GM23338 (cell line): Measurements from ENCODE around the gene ACSL3. TPM values are rescaled to one million over a fixed set of nuclear protein-coding genes. Genes with fewer than 3 reads are reported as not detected.

Source experiments
- ATAC-seq: fragments of 200-7000 bp; cut with Tn5 transposase; 3 replicates; pipeline ENCODE4 v1.9.1; 2020
- DNase-seq: peaks from one replicate; pipeline ENCODE4 v3.0.0-alpha.2; 2015; ENCODE audit warnings: low spot score
- H2AFZ ChIP-seq: fragments of 200-600 bp; sonication (generic); 2 replicates; pipeline ENCODE4 v1.8.0; 2016; ENCODE audit warnings: antibody characterized with exemption, mild to moderate bottlenecking, moderate library complexity
- H3F3A ChIP-seq: fragments of 200-600 bp; sonication (generic); replicated peaks from 2 replicates; pipeline ENCODE4 v1.8.0; 2017; ENCODE audit warnings: antibody characterized with exemption, mixed run types, low read depth
- H3K27ac ChIP-seq: fragments of 200-600 bp; sonication (generic); 2 replicates; pipeline ENCODE4 v1.6.1; 2016; ENCODE audit warnings: low read depth
- H3K27me3 ChIP-seq: fragments of 200-600 bp; sonication (generic); 2 replicates; pipeline ENCODE4 v1.8.0; 2016; ENCODE audit warnings: mild to moderate bottlenecking, mixed run types, moderate library complexity; ENCODE audit not compliant: insufficient read depth
- H3K36me3 ChIP-seq: fragments of 200-600 bp; sonication (generic); 2 replicates; pipeline ENCODE4 v1.8.0; 2016; ENCODE audit warnings: mild to moderate bottlenecking; ENCODE audit not compliant: insufficient read depth
- H3K4me1 ChIP-seq: fragments of 200-600 bp; sonication (generic); 2 replicates; pipeline ENCODE4 v1.8.0; 2016; ENCODE audit warnings: mild to moderate bottlenecking, moderate library complexity; ENCODE audit not compliant: insufficient read depth
- H3K4me2 ChIP-seq: fragments of 200-600 bp; sonication (generic); 2 replicates; pipeline ENCODE4 v1.7.1; 2017; ENCODE audit warnings: mixed run types
- H3K4me3 ChIP-seq: fragments of 200-600 bp; sonication (generic); 2 replicates; pipeline ENCODE4 v1.6.1; 2016; ENCODE audit warnings: mixed run types
- H3K79me2 ChIP-seq: fragments of 200-600 bp; sonication (generic); replicated peaks from 2 replicates; pipeline ENCODE4 v1.8.0; 2017; ENCODE audit warnings: mild to moderate bottlenecking; ENCODE audit not compliant: insufficient read depth
- H3K9me2 ChIP-seq: fragments of 200-600 bp; sonication (generic); 2 replicates; pipeline ENCODE4 v1.8.0; 2017; ENCODE audit not compliant: insufficient read depth
- H4K20me1 ChIP-seq: fragments of 200-600 bp; sonication (generic); replicated peaks from 2 replicates; pipeline ENCODE4 v1.8.0; 2017; ENCODE audit warnings: mild to moderate bottlenecking; ENCODE audit not compliant: insufficient read depth
- H3K27ac Mint-ChIP-seq: 2 replicates; pipeline ENCODE4 v1.8.0; 2020; ENCODE audit warnings: inconsistent platforms, mild to moderate bottlenecking, moderate library complexity, mixed read lengths
- H3K27me3 Mint-ChIP-seq: 3 replicates; pipeline ENCODE4 v1.8.0; 2022; ENCODE audit warnings: low read depth, mild to moderate bottlenecking, moderate library complexity, mixed read lengths, inconsistent platforms; ENCODE audit not compliant: insufficient read depth, poor library complexity
- H3K36me3 Mint-ChIP-seq: 3 replicates; pipeline ENCODE4 v1.8.0; 2021; ENCODE audit warnings: low read depth, mild to moderate bottlenecking, inconsistent platforms, moderate library complexity, mixed read lengths
- H3K4me1 Mint-ChIP-seq: 3 replicates; pipeline ENCODE4 v1.8.0; 2020; ENCODE audit warnings: mild to moderate bottlenecking, inconsistent platforms, mixed read lengths
- H3K4me3 Mint-ChIP-seq: 3 replicates; pipeline ENCODE4 v1.8.0; 2021; ENCODE audit warnings: moderate library complexity, mild to moderate bottlenecking, inconsistent platforms, mixed read lengths
- H3K9me3 Mint-ChIP-seq: 3 replicates; pipeline ENCODE4 v1.8.0; 2020; ENCODE audit warnings: moderate library complexity, mild to moderate bottlenecking, inconsistent platforms, mixed read lengths
- CREB1 ChIP-seq: fragments of 250-450 bp; sonication (Bioruptor Pico); IDR thresholded peaks from 2 replicates; pipeline ENCODE4 v1.5.0; 2020; ENCODE audit warnings: low read depth, mild to moderate bottlenecking, moderate library complexity
- CTCF ChIP-seq, 2 experiments: fragments of 200-600 bp in 1 of 2; sonication (generic) in 1 of 2; conservative IDR thresholded peaks; 2 replicates each; pipeline versions ENCODE4 v1.5.1 to v1.6.1; 2016 to 2017; ENCODE audit warnings: antibody characterized with exemption in 2 of 2, low read depth in 2 of 2, mild to moderate bottlenecking in 2 of 2, moderate library complexity in 1 of 2
- ETS1 ChIP-seq: IDR thresholded peaks from 2 replicates; pipeline ENCODE4 v1.6.1; 2016; ENCODE audit warnings: antibody characterized with exemption
- EZH2 ChIP-seq: fragments of 200-600 bp; sonication (generic); IDR thresholded peaks from one replicate; pipeline ENCODE4 v1.8.0; 2017; ENCODE audit warnings: antibody characterized with exemption, mild to moderate bottlenecking, low read depth; ENCODE audit not compliant: unreplicated experiment
- EZH2phosphoT487 ChIP-seq: fragments of 200-600 bp; sonication (generic); IDR thresholded peaks from one replicate; pipeline ENCODE4 v1.8.1; 2018; ENCODE audit warnings: antibody characterized with exemption; ENCODE audit not compliant: unreplicated experiment
- JUNB ChIP-seq: IDR thresholded peaks from one replicate; pipeline ENCODE4 v1.6.1; 2016; ENCODE audit warnings: antibody characterized with exemption; ENCODE audit not compliant: unreplicated experiment
- NANOG ChIP-seq: IDR thresholded peaks from 2 replicates; pipeline ENCODE4 v1.6.1; 2016; ENCODE audit warnings: antibody characterized with exemption, borderline replicate concordance
- POLR2AphosphoS5 ChIP-seq: IDR thresholded peaks from 2 replicates; pipeline ENCODE4 v1.6.1; 2016; ENCODE audit warnings: antibody characterized with exemption, low read depth
- STAT1 ChIP-seq: IDR thresholded peaks from one replicate; pipeline ENCODE4 v1.6.1; 2016; ENCODE audit warnings: antibody characterized with exemption; ENCODE audit not compliant: unreplicated experiment
- ZNF114 ChIP-seq: fragments of 250-450 bp; sonication (Bioruptor Pico); IDR thresholded peaks from 2 replicates; pipeline ENCODE4 v1.5.0; 2020; ENCODE audit warnings: mild to moderate bottlenecking, moderate library complexity
- ZNF331 ChIP-seq: fragments of 250-450 bp; sonication (Bioruptor Pico); IDR thresholded peaks from 2 replicates; pipeline ENCODE4 v1.5.0; 2020; ENCODE audit warnings: low read depth, mild to moderate bottlenecking, moderate library complexity
- polyA plus RNA-seq: library from polyadenylated mRNA; unstranded; fragments of >200 nt; fragmentation: Nextera tagmentation; extraction: Ambion mirVana; gene quantifications from 2 replicates; pipeline ENCODE4 v1.2.1, GENCODE V29; 2016
- total RNA-seq: library from RNA; depleted of rRNA; stranded (reverse); fragments of >200 nt; shearing (Covaris generic); gene quantifications from 2 replicates; pipeline ENCODE4 v1.2.3, GENCODE V29; 2014
- TF ChIP-seq, protein P1 (sequence below): IDR thresholded peaks from one replicate; pipeline ENCODE4 v1.6.1; 2018; ENCODE audit warnings: antibody characterized with exemption; ENCODE audit not compliant: unreplicated experiment
- TF ChIP-seq, protein P2 (sequence below): fragments of 250-450 bp; sonication (Bioruptor Pico); IDR thresholded peaks from 2 replicates; pipeline ENCODE4 v1.5.0; 2020; ENCODE audit warnings: mild to moderate bottlenecking, moderate library complexity

Gene ACSL3
- total and polyA plus RNA-seq, 2 experiments from 2014 or later = 55.3 to 130 TPM

GRCh38 chr2:222897898-222898297 lies 37.1 kb downstream of the ACSL3 start:
- Histone ChIP-seq H4K20me1 (peaks cover 18% of the 10 kb centered on the region), H3K27ac (no peak overlapping the region), H3K9me2 (no peaks in the 10 kb centered on the region), H3K79me2 (peaks cover 71% of the 10 kb centered on the region), H3K4me1 (peaks cover 39% of the 10 kb centered on the region), H3K4me2 (no peak overlapping the region), H2AFZ (no peak overlapping the region), H3F3A (no peaks in the 10 kb centered on the region), H3K4me3 (no peak overlapping the region), H3K27me3 (no peaks in the 10 kb centered on the region), H3K36me3 (no peaks in the 10 kb centered on the region)
- Mint-ChIP-seq H3K4me1 (peaks cover 49% of the 10 kb centered on the region), H3K9me3 (no peaks in the 10 kb centered on the region), H3K27me3 (peaks cover 6% of the 10 kb centered on the region), H3K36me3 (peaks cover 3% of the 10 kb centered on the region; the same call in 2 of the 3 replicates), H3K27ac (0 out of 2 replicates have a peak overlapping the region, but pooled peaks have one; percentile 6), H3K4me3 (no peak overlapping the region)
- ATAC-seq (no peak), DNase-seq (no peak)
- TF ChIP-seq JUNB (no peak), NANOG (no peak), ZNF114 (CRISPR knock-in tag) (no peak), EZH2 (no peak), STAT1 (no peak), ZNF331 (CRISPR knock-in tag) (no peak), CTCF (conservative IDR thresholded peaks at IDR 0.05; ENCODE audit: low read depth in 2 of 2) (no peak), ETS1 (no peak), EZH2phosphoT487 (no peak), CREB1 (CRISPR knock-in tag) (no peak), POLR2AphosphoS5 (no peak)
- TF ChIP-seq, protein P1, sequence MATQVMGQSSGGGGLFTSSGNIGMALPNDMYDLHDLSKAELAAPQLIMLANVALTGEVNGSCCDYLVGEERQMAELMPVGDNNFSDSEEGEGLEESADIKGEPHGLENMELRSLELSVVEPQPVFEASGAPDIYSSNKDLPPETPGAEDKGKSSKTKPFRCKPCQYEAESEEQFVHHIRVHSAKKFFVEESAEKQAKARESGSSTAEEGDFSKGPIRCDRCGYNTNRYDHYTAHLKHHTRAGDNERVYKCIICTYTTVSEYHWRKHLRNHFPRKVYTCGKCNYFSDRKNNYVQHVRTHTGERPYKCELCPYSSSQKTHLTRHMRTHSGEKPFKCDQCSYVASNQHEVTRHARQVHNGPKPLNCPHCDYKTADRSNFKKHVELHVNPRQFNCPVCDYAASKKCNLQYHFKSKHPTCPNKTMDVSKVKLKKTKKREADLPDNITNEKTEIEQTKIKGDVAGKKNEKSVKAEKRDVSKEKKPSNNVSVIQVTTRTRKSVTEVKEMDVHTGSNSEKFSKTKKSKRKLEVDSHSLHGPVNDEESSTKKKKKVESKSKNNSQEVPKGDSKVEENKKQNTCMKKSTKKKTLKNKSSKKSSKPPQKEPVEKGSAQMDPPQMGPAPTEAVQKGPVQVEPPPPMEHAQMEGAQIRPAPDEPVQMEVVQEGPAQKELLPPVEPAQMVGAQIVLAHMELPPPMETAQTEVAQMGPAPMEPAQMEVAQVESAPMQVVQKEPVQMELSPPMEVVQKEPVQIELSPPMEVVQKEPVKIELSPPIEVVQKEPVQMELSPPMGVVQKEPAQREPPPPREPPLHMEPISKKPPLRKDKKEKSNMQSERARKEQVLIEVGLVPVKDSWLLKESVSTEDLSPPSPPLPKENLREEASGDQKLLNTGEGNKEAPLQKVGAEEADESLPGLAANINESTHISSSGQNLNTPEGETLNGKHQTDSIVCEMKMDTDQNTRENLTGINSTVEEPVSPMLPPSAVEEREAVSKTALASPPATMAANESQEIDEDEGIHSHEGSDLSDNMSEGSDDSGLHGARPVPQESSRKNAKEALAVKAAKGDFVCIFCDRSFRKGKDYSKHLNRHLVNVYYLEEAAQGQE = no peak
- TF ChIP-seq, protein P2, sequence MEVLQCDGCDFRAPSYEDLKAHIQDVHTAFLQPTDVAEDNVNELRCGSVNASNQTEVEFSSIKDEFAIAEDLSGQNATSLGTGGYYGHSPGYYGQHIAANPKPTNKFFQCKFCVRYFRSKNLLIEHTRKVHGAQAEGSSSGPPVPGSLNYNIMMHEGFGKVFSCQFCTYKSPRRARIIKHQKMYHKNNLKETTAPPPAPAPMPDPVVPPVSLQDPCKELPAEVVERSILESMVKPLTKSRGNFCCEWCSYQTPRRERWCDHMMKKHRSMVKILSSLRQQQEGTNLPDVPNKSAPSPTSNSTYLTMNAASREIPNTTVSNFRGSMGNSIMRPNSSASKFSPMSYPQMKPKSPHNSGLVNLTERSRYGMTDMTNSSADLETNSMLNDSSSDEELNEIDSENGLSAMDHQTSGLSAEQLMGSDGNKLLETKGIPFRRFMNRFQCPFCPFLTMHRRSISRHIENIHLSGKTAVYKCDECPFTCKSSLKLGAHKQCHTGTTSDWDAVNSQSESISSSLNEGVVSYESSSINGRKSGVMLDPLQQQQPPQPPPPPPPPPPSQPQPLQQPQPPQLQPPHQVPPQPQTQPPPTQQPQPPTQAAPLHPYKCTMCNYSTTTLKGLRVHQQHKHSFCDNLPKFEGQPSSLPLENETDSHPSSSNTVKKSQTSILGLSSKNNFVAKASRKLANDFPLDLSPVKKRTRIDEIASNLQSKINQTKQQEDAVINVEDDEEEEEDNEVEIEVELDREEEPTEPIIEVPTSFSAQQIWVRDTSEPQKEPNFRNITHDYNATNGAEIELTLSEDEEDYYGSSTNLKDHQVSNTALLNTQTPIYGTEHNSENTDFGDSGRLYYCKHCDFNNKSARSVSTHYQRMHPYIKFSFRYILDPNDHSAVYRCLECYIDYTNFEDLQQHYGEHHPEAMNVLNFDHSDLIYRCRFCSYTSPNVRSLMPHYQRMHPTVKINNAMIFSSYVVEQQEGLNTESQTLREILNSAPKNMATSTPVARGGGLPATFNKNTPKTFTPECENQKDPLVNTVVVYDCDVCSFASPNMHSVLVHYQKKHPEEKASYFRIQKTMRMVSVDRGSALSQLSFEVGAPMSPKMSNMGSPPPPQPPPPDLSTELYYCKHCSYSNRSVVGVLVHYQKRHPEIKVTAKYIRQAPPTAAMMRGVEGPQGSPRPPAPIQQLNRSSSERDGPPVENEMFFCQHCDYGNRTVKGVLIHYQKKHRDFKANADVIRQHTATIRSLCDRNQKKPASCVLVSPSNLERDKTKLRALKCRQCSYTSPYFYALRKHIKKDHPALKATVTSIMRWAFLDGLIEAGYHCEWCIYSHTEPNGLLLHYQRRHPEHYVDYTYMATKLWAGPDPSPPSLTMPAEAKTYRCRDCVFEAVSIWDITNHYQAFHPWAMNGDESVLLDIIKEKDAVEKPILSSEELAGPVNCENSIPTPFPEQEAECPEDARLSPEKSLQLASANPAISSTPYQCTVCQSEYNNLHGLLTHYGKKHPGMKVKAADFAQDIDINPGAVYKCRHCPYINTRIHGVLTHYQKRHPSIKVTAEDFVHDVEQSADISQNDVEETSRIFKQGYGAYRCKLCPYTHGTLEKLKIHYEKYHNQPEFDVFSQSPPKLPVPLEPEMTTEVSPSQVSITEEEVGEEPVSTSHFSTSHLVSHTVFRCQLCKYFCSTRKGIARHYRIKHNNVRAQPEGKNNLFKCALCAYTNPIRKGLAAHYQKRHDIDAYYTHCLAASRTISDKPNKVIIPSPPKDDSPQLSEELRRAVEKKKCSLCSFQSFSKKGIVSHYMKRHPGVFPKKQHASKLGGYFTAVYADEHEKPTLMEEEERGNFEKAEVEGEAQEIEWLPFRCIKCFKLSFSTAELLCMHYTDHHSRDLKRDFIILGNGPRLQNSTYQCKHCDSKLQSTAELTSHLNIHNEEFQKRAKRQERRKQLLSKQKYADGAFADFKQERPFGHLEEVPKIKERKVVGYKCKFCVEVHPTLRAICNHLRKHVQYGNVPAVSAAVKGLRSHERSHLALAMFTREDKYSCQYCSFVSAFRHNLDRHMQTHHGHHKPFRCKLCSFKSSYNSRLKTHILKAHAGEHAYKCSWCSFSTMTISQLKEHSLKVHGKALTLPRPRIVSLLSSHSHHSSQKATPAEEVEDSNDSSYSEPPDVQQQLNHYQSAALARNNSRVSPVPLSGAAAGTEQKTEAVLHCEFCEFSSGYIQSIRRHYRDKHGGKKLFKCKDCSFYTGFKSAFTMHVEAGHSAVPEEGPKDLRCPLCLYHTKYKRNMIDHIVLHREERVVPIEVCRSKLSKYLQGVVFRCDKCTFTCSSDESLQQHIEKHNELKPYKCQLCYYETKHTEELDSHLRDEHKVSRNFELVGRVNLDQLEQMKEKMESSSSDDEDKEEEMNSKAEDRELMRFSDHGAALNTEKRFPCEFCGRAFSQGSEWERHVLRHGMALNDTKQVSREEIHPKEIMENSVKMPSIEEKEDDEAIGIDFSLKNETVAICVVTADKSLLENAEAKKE (CRISPR knock-in tag) = no peak
